ENCODE results near the gene IFNL1. TPM values are rescaled to one million over a fixed set of nuclear protein-coding genes. Genes with fewer than 3 reads are reported as not detected.

IFNL1 gene
- total and polyA plus RNA-seq, 2 donors (not counting 3 experiments of a cell fraction or from before 2014, with no cell fraction given) = not detected

GRCh38 chr19:39251846-39252245 is 44.4 kb upstream of the IFNL1 start:
- dilution Hi-C loops (cut with MboI; ENCODE audit: extremely low pct_ligation_motif_present, low sequenced_read_pairs) (no loop called here), intact Hi-C loops (cut with micrococcal nuclease) (no loop called here)
- H3K27me3 ChIP-seq (ENCODE audit: control insufficient read depth in 2 of 2, insufficient read depth in 2 of 2, low read length in 2 of 2) = peaks cover 32 to 36% of the 10 kb centered on the region in 2 experiments
- TF ChIP-seq, protein P1, sequence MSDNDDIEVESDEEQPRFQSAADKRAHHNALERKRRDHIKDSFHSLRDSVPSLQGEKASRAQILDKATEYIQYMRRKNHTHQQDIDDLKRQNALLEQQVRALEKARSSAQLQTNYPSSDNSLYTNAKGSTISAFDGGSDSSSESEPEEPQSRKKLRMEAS (IDR thresholded peaks at IDR 0.05; ENCODE audit: insufficient read depth, insufficient read length) = no peak
- TF ChIP-seq JUN (IDR thresholded peaks at IDR 0.05; ENCODE audit: borderline replicate concordance, insufficient read depth, insufficient read length, low read depth) (no peak), POLR2A (IDR thresholded peaks at IDR 0.05; ENCODE audit: low read depth, low read length) (no peak), POLR2AphosphoS5 (IDR thresholded peaks at IDR 0.05; ENCODE audit: insufficient read depth, low read depth, low read length) (no peak), EZH2 (IDR thresholded peaks at IDR 0.05; ENCODE audit: borderline replicate concordance, low read depth, low read length, severe bottlenecking) (no peak), MYC (IDR thresholded peaks at IDR 0.05; ENCODE audit: low read depth, low read length) (no peak), FOS (IDR thresholded peaks at IDR 0.05; ENCODE audit: borderline replicate concordance, insufficient read depth, low read length) (no peak), GATA2 (IDR thresholded peaks at IDR 0.05; ENCODE audit: insufficient read depth, insufficient read length, low read depth, low read length) (no peak)
- TF ChIP-seq, protein P2, sequence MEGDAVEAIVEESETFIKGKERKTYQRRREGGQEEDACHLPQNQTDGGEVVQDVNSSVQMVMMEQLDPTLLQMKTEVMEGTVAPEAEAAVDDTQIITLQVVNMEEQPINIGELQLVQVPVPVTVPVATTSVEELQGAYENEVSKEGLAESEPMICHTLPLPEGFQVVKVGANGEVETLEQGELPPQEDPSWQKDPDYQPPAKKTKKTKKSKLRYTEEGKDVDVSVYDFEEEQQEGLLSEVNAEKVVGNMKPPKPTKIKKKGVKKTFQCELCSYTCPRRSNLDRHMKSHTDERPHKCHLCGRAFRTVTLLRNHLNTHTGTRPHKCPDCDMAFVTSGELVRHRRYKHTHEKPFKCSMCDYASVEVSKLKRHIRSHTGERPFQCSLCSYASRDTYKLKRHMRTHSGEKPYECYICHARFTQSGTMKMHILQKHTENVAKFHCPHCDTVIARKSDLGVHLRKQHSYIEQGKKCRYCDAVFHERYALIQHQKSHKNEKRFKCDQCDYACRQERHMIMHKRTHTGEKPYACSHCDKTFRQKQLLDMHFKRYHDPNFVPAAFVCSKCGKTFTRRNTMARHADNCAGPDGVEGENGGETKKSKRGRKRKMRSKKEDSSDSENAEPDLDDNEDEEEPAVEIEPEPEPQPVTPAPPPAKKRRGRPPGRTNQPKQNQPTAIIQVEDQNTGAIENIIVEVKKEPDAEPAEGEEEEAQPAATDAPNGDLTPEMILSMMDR (IDR thresholded peaks at IDR 0.05; ENCODE audit: extremely low read depth in 1 of 2, insufficient read depth in 1 of 2, low read depth in 1 of 2, low read length in 2 of 2) = no peak
- POLR2A ChIA-PET = no interaction called here
- H3K9me1 ChIP-seq (replicated peaks; ENCODE audit: control insufficient read depth, extremely low read depth, insufficient read depth, low read length) = no peaks in the 10 kb centered on the region
- no peaks in the 10 kb centered on the region for H4K20me1 ChIP-seq (replicated peaks; ENCODE audit: control insufficient read depth, extremely low read depth, insufficient read depth, low read length)
- H3K4me2 ChIP-seq (ENCODE audit: insufficient read depth, low read length) = no peak overlapping the region
- no peak overlapping the region for H2AFZ ChIP-seq (ENCODE audit: low read depth, low read length)
- no peak overlapping the region for H3K4me3 ChIP-seq (replicated peaks in 1 of 3; ENCODE audit: insufficient read depth in 1 of 3, low read depth in 1 of 3, low read length in 3 of 3)
- H3K27ac ChIP-seq (ENCODE audit: insufficient read depth, low read depth, low read length) = no peak overlapping the region
- no peak for DNase-seq (ENCODE audit: low read depth, low spot score)
- FAIRE-seq = no peak
- H3K36me3 ChIP-seq (ENCODE audit: control insufficient read depth in 2 of 2, extremely low read depth in 1 of 2, insufficient read depth in 2 of 2, low read length in 2 of 2) = no peaks in the 10 kb centered on the region
- no peaks in the 10 kb centered on the region for H3K4me1 ChIP-seq (ENCODE audit: control insufficient read depth, extremely low read depth, insufficient read depth, low read length)
- no TSS peak for BruUV-seq (replicated peaks)
- H3K9me3 ChIP-seq (replicated peaks; ENCODE audit: control insufficient read depth, insufficient read depth, low read length) = no peaks in the 10 kb centered on the region
- CTCF ChIA-PET = no interaction called here
- no peaks in the 10 kb centered on the region for H3K79me2 ChIP-seq (ENCODE audit: control insufficient read depth, insufficient read depth, low read length)
- no peak overlapping the region for H3K9ac ChIP-seq (replicated peaks; ENCODE audit: extremely low read depth, insufficient read depth, low read length)

Measured in endothelial cell of umbilical vein (primary cell).